T-helper 2 cell (primary cell): ENCODE data around the gene FAM3B.

Source experiments
- DNase-seq, 5 experiments: peaks; one replicate each; pipeline versions ENCODE4 v3.0.0 to v3.0.0-alpha.2; 2012 to 2022

The FAM3B gene

DNA sequence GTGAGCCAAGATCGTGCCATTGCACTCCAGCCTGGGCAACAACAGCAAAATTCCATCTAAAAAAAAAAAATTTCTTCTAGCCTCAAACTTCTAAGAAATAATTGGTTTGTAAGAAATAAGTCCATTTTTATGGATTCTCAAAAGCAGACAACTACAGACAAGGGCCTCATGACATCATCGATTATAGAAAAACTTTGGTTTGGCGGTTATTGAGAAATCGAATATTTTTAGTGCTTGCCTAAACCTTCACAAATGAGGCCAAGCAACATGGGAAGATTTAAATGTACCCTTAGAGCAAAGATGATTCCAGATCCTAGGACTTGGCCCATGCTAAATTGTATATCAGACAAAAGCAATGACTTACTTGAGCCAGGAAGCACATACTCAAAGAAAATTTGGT lies 81.7 kb downstream of the FAM3B start:
- no peak for DNase-seq

DNA sequence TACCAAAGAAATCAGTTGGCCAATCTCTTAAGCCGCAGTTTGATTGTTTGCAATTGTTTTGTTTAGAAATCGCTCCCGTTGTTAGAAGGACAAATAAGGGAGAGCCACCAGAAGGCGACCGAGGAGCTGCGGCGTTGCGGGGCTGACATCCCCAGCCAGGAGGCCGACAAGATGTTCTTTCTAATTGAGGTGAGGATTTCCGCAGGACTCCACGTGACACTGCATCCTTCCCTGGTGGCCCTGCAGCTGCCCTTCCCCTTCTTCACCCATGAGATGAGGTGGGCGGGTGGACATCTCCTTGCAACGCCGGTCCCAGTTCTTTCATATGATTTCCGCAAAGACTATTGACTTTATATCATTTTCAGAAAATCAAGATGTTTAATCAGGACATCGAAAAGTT lies 82.2 kb downstream of the FAM3B start:
- DNase-seq: no peak

DNA sequence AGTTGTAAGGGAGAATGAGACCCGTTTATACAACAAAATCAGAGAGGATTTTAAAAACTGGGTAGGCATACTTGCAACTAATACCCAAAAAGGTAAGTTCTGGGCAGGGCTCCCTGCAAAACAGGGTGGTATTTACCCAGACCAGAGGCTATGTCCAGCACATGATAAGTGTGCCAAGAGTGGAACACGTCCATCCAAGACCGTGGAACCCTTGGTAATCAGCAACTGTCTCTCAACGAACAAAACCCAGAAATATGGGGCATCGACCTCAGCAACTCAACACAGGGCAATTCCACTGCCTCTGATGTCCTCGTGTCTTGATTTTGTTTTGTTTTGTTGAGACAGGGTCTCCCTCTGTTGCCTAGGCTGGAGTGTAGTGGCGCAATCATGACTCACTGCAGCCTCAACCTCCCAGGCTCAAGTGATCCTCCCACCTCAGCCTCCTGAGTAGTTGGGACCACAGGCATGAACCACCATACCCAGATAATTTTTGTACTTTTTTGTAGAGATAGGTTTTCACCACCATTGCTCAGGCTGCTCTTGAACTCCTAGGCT lies 82.7 kb downstream of the FAM3B start:
- no peak for DNase-seq

DNA sequence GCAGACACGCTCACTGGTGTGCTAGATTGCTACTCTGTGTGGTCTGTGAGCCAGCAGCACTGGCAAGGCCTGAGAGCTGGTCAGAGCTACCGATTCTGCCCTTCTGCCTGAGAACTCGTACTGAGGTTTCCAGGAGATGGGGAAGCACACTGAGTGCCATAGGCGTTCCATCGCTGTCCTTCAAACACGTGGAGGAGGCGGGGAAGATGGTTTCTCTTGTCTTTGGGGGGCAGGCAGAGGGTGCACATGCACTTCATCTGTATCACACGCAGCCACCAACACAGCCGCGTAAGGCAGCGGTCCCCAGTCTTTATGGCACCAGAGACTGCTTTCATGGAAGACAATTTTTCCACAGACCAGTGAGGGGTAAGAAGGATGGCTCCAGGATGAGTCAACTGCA lies 85.6 kb downstream of the FAM3B start:
- DNase-seq: no peak

DNA sequence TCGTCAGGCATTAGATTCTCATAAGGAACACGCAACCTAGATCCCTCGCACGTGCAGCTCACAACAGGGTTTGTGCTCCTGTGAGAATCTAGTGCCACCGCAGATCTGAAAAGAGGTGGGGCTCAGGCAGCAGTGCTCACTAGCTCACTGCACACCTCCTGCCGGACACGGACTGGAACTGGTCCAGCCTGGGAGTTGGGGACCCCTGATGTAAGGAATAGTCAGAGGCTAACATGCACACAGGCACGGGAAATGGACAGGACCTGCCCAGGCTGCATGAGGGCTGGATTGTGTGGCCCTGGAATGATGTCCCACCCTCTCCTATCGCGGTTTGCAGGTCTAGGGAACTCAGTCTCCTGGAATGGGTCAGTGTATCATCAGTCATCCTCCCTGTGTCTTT lies 86.2 kb downstream of the FAM3B start:
- no peak for DNase-seq

DNA sequence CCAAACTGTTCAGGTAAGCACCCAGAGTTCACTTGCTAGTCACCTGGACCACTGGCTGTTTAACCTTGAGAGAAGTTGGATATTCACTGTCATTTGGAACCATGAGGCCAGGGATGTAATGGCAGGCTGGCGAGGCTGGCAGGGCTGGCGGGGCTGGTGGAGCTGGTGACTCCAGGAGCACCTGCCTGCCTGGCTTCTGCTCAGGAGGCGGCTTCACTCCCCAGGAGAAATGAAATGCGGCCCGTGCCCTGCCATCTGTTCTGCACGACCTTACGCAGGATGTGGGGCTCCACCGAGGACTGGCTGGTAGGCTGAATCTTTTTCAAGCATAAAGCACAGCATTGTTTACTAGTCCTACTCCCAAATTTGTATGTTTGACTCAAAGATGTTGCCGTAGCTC lies 86.7 kb downstream of the FAM3B start:
- no peak for DNase-seq

DNA sequence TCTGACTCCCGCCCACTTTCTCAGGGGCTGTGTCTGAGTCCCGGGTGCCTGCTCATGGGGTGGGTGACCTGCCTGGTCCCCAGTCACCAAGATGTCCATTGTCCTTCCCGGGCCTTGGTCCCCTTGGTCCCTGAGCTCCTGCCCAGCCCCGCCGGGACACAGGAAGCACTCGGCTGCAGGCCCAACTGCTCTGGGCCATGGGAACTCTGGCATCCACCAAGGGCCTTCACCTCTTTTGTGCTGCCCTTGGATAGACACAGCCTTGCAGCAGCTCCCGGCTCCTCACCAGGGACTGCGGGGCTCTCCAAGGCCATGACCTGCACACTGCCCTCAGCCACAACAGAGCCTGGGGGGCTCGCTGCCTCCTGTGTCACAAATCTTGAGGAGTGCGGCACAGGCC lies 87.4 kb downstream of the FAM3B start:
- DNase-seq: no peak

DNA sequence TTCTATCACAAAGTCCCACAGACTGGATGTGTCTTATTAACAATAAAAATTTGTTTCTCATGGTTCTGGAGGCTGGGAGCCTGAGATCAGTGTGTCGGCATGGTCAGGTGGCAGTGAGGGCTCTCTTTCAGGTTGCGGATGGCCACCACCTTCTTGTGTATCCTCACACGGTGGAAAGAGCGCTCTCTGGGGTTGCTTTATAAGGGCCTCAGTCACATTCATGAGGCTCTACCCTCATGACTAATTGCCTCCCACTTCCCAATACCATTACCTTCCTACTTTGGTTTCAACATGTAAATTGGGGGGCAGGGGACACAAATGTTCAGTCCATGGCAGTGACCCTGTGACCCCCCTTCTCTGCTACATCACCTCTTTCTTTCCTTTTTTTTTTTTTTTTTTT lies 88.7 kb downstream of the FAM3B start:
- DNase-seq: no peak

DNA sequence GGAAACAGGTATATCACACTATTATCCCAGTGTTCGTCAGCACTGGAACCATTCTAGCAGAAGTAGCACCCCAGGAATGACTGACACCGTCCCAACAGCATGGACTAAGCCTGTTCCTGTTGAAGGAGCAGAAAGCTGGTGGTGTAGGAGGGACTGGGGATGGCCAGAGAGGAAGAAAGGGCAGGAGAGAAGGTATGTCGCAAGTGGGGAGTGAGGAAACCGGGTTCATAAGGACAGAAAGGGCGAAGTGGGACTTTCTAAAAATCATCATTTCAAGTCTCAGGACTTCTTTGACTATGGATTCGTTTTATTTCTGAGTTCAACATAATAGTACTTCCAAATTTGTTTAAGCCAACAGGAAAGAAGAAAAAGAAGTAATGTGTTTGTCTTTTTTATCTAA lies 89.7 kb downstream of the FAM3B start:
- DNase-seq: no peak
